WI38 (cell line): ENCODE measurements around the gene MAT2B.

Experiments
- H3K4me3 ChIP-seq: 2 replicates; pipeline ENCODE4 v1.5.1; 2011; ENCODE audit warnings: low read depth, mild to moderate bottlenecking, control low read depth, low read length
- TF ChIP-seq, protein P1 (sequence below): IDR thresholded peaks from 2 replicates; pipeline ENCODE4 v1.5.1; 2012; ENCODE audit warnings: low read depth, mild to moderate bottlenecking, control low read depth, low read length

MAT2B gene

DNA sequence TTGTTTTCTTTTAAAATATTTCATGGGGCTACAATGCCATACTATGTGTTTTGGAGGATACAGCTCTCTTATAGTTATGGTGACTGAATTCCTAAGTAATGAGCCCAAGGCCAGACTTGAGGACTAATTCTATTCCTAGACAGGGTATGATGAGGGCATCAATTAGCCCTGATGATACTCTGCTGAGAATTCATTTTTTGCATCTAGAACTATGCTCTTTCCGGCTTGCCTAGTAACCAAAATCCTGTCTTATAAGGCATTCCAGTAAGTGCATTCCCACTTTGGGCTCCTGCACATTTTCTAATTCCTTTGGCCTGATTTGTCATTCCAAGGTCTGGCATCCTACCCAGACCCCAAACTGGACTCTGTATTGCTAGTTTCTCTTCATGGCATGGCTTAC, 62.4 kb downstream of the MAT2B start:
- H3K4me3 ChIP-seq: no peak overlapping the region
- TF ChIP-seq, protein P1, sequence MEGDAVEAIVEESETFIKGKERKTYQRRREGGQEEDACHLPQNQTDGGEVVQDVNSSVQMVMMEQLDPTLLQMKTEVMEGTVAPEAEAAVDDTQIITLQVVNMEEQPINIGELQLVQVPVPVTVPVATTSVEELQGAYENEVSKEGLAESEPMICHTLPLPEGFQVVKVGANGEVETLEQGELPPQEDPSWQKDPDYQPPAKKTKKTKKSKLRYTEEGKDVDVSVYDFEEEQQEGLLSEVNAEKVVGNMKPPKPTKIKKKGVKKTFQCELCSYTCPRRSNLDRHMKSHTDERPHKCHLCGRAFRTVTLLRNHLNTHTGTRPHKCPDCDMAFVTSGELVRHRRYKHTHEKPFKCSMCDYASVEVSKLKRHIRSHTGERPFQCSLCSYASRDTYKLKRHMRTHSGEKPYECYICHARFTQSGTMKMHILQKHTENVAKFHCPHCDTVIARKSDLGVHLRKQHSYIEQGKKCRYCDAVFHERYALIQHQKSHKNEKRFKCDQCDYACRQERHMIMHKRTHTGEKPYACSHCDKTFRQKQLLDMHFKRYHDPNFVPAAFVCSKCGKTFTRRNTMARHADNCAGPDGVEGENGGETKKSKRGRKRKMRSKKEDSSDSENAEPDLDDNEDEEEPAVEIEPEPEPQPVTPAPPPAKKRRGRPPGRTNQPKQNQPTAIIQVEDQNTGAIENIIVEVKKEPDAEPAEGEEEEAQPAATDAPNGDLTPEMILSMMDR: no peak
